NCI-H2081 treated with DMSO at 0.1 percent for 48 hours (cell line): ENCODE data around the gene KAZALD1.
A peak's percentile ranks its signal among the peaks of the same experiment; 100 is the strongest.
"Not testable (repeated sequence)": the region's sequence is repeated elsewhere in the genome, so short reads cannot be mapped to it uniquely, and the experiment has no call there.

Experiments used
- DNase-seq: peaks from one replicate; lab custom pipeline; 2025; lab: John Stamatoyannopoulos, UW

The KAZALD1 gene

DNA sequence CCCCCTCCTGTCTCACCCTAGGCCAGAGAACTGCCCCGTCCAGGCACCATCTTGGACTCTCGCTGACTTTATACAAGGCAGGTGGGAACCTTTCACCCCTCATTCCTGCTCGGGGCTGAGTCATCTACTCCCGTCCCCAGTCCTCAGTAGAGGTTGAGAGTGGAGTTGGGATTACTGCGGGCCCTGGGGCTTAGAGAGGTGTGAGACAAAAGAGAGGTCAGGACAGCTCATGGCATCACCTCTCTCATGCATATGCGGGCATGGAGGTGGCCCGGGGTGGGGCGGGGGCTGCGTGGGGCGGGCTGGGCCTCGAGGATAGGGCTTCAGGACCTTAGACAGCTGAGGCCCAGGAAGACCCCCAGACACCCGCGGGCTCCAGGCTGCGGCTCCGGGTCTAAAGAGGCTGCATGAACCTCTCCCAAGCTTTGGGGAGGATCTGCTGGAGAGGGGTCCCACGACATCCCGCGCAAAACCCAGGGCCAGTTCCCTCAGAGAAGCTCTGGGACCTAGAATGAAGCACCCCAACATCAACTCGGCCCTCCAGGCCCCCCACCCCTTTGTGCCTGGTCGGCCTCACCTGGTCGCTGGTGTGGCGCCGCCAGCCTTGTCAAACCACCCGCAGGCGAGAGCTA lies 31.2 kb upstream of the KAZALD1 start:
- no peak for DNase-seq

DNA sequence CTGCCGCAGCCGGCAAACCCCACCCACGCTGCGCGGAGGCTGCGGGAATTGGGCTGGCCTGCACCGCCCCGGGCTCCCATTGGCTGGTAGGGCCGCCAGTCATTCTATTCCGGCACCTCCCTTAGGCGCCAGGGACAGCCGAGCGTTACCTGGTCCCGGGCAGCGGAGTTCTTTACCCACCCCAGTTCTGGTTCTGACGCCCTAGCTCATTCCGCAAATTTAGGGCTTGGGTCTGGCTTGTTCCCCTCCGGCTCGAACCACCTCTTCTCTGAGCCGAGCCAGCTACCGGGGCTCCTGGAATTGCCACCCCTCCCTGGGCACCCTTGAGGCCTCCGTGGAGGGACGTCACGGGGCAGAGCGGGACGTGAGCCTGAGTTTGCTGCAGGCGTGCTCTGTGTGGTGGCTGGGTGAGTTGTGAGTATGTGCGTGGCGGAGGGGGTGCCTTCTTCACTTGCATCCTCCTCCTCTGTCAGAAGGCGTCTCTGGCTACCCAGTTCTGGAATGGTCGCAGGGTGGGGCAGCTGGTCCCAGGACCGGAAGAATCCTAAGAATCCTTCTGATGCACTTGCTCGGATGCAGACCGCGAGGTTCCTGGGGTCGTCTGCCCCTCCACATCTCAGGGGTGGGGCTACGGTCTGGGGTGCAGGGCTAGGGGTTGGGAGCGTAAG lies 30.5 kb upstream of the KAZALD1 start, which contains the start of the genes PDZD7 and SFXN3:
PDZD7 (minus strand) TSS at position 2 of the 668 bp plus-strand sequence. CDS start 910 bp downstream, outside the sequence.
SFXN3 (plus strand) TSS at position 107 of the 668 bp plus-strand sequence. CDS start 3,461 bp downstream, outside the sequence.
- peak; percentile 1 for DNase-seq

DNA sequence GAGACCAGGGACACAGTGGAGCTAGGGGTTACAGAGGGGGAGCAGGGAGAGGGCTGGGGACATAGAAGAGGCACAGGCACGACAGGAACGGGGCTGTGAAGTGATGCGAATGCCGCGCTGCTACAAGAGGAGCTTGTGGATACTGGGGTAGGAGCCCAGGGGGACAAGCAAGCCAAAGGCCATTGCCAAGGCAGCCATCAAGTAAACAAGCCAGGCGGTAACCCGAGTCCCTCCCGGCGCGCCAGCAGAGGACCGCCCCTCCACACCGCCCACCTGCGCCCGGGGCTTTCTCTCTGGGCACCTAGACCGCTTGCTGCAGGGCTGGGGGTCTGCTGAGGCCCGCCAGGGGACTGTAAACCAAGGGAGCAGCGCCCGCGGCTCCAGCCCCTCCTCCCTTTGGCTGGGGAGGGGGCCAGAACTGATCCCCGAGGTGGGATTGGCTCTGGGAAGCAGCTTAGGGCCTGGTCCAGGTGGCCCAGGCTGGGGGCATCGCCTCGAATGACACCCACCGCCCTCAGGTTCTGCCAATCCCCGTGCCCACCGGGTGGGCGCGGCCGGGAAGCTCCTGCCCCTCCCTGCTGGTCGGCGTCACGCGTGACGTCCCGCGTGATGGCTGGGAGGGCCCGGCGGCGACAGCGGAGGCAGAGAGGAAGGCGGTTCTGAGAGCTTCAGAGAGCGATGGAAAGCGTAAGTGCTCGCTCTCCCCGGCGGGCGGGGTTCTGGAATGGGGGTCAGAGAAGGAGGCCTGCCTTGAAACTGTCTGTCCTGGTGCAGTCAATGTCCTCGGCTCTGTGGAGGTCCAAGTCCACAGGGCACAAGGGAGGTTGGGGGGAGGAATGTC lies 29.8 kb upstream of the KAZALD1 start:
- no peak for DNase-seq

DNA sequence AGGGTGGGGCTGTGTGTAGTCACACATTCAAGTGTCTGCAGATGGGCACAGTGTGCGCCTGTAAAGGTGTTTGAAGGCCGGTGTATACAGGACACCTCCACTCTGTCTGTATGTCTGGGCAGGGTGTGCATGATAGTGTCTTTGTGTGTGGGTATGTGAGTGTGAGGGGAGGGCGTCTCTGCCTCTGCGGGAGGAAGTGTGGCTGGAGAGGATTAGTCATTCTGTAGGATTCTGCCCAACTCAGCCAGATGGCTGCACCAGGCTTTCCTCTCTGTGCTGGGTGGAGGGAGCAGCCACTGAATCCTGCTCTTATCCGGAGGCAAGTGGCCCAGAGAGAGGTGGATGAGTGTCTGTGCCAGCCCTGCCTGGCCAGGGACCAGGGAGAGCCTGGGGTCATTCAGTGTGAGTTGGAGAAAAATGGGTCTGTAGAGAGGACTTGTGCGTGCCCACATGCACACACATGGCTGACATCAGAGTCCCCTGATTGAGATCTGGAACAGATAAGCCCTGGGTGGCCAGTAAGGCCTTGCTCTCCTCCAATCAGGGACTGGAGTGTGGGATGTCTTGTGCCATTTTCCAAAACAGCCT lies 29.1 kb upstream of the KAZALD1 start:
- DNase-seq: no peak

DNA sequence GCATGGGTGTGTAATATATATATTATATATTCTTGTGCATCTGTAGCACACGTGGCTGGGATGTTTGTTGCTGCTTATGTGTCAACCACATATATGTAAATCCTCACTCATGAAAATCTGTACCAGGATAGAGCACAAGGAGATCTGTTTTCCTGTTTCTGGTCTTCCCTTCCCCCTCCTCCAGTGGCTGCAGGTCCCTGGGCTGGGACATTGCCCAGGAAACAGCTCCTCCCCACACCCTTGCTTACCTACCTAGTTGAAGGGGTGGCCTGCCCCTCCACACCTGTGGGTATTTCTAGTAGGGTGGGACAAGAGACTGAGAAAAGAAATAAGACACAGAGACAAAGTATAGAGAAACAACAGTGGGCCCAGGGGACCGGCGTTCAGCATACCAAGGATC lies 28.5 kb upstream of the KAZALD1 start:
- DNase-seq: no peak

DNA sequence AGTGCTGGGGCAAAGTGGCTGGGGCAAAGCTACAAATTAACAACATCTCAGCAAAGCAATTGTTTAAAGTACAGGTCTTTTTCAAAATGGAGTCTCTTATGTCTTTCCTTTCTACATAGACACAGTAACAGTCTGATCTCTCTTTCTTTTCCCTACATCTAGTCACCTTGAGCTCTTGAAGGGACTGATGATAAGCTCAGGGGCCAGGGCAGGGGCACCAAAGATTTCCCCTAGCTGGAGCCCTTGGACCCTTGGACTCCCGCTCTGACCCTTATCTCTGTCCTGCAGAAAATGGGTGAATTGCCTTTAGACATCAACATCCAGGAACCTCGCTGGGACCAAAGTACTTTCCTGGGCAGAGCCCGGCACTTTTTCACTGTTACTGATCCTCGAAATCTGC lies 27.4 kb upstream of the KAZALD1 start:
- DNase-seq: not testable (repeated sequence)

DNA sequence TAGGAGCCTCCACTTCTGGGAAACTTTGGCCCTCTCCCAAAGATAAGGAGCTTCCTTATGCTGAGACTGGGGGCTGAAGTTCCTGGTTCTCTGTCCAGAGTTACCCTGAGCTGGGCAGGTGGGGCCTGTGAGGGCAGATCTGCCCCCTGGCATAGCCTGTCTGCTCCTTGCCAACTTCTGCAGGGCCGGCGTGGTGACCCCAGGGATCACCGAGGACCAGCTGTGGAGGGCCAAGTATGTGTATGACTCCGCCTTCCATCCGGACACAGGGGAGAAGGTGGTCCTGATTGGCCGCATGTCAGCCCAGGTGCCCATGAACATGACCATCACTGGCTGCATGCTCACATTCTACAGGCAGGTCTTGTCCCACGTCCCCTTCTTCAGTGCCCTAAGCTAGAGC lies 26.5 kb upstream of the KAZALD1 start:
- no peak for DNase-seq

DNA sequence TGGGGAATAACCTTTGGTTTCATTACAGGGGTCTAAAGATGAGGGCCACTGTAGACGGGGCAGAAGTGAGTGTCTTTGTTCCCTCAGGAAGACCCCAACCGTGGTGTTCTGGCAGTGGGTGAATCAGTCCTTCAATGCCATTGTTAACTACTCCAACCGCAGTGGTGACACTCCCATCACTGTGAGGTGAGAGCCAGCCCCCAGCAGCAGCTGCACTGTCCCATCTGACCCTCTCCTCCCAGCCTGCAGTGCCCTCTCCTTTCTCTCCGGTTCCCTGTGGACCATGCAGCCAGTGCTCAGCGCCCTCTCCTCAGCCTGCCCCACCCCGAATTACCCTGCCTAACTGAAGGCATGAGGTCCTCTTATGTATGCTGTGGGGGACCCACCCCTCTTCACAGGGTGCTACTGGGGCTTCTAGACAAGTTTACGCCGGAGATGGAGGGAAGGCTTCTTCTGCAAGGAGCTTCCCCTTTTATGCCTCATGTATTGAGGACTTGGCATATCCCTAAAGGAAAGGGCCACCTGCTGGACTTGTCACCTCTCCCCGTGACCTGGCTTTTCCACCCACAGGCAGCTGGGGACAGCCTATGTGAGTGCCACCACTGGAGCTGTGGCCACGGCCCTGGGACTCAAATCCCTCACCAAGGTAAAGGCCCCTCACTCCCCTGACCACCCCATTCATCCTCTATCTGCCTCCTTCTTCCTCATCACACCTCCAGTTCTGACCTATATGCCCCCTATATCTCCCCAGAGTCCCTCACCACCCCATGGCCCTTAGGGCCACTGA lies 25.7 kb upstream of the KAZALD1 start:
- DNase-seq: no peak

DNA sequence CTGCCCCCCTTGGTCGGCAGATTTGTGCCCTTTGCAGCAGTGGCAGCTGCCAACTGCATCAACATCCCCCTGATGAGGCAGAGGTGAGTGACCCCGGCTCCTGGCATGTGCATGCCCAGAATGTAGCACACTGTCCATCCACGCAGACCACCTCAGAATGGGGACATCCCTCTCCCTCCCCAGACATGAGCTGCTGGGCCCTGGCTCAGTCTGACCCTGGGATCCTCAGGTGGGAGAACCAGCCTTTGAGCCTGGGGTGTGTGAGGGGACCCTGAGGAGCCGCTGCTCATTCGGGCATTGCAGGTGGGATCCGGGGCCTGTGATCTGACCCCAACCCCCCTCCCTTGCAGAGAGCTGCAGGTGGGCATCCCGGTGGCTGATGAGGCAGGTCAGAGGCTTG lies 25.1 kb upstream of the KAZALD1 start:
- DNase-seq: no peak

DNA sequence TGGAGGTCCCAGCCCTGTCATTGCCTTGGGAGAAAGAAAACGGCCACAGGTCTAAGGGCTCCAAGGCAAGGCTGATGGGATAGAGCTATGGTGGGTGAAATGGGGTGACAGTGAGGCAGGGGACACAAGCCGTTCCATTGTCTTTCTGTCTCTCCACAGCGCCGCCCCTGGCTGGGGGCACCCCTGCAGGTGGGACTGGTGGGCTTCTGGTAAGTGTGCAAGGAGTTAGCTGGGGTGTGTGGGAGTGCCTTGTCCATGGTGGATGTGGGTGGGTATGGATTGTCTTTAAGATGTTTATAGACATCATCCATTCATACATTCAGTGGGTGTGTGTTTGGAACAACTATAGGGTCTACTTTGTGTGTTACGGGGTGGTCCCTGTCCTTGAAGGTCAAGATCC lies 23.3 kb upstream of the KAZALD1 start:
- DNase-seq: no peak

DNA sequence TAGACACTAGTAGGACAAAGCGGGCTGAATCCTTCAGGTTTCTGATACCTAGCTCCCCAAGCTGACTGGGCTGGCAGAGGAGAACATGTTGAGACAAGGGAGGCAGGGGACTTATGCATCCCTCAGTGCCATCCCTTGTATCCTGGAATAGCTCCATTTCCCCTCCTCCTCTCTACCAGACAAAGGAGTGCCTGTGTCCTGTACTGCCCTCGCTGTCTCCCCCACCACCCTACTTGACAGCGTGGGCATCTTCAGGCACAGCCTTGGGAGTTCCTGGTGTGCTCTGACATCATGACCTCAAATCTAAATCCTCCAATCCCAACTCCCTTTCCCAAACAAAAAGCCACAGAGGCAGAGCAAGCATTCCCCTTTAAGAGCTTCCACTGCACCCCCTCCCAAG lies 21.7 kb upstream of the KAZALD1 start:
- DNase-seq: no peak

DNA sequence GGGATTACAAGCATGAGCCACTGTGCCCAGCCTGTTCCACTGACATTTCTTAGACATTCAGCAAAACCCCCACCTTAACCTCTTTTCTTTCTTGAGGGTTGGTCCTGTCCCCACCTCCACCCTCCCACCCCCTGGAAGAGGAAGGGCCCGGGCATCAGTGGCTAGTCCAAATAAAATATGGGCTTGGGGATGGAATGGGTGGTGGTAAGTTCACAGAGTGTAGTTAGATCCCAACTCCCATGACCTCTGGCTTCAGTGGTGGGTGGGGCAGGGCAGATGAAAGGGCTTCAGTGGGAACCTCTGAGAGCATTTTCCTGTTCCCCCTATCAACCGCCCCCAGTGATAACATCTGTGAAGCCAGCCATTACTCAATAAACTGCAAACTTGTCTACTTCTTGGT lies 20.9 kb upstream of the KAZALD1 start:
- no peak for DNase-seq

DNA sequence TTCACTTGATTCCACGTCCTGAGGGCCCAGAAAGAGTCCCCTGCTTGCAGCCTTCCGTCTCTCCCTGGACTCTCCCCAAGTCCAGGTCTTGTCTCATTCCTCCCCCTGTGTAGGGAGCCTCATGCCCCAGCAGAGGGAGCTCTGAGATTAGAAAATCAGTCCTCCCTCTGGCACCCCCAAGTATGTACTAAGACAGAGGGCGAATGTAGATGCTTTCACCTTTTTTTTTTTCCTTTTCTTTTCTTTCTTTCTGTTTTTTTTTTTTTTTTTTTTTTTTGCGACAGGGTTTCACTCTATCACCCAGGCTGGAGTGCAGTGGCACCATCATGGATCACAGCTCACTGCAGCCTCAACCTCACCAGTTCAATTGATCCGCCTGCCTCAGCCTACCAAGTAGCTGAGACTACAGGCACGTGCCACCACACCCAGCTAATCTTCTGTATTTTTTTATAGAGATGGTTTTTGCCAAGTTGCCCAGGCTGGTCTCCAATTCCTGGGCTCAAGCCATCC lies 20.5 kb upstream of the KAZALD1 start:
- DNase-seq: no peak

DNA sequence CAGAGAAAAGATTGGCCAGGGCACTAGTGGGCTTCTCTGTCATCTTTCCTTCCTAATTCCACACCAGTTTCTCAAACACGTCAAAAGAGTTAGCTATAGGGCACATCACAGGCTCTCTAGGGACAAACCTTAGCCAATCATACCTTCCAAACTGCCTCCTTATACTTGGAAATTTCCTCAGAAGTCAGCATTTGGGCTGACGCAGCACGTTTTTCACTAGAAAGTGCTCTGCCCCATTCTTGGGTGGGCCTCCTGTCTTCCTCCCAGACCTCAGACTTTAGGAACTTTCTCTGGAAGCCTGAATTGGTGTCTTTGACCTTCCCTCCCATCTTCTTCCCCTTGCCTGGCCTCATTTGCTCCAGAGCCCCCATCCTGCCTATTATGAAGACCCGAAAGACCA lies 19.7 kb upstream of the KAZALD1 start:
- DNase-seq: no peak

DNA sequence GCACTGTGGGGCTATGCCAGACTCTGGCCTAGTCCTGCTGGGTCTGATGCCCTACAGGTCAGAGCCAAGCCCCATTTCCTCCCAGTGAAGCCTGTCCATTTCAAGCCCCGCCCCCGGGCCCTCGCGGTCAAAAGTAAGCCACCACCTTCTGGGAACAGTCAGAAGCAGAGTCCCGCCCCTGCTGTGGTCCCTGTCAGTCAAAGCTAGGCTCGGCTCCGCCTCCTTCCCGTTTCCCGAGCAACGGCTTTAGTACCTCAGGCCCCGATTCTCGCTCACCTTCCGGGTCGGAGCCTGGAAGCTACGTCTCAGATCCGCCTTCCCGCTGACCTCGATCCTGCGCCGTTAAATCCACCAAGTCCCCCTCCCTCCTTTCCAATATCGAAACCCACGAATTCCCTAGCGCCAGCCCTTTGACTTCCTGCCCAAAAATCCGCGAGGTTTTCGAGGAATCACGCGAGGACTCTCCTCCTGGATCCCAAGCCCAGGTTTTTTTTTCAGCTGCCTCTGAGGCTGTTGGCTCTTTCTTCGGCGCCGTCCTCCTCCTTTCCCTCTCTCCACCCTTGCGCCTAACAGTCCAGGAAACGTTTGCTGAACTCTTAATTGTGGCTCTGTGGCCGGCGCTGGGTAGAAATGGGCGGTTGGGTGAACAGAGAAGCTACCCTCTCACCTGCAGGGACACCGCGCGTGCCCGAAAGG lies 19.0 kb upstream of the KAZALD1 start:
- DNase-seq: peak; percentile 23

DNA sequence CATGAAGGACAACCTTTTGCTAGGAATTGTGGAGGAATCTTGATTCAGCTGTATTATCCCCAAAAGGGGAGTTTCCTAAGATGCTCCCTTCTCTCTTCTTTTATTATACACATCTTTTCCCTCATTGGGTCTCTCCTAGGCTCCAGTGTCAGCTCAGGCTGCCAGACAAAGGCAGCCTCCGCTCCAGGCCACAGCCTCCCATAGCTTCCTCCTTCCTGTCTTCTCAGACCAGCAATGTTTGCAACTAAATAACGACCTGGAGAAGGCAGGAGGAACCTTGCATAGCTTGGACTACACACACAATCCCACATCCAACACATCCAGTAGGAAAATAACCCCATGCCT lies 18.5 kb upstream of the KAZALD1 start:
- DNase-seq: no peak

DNA sequence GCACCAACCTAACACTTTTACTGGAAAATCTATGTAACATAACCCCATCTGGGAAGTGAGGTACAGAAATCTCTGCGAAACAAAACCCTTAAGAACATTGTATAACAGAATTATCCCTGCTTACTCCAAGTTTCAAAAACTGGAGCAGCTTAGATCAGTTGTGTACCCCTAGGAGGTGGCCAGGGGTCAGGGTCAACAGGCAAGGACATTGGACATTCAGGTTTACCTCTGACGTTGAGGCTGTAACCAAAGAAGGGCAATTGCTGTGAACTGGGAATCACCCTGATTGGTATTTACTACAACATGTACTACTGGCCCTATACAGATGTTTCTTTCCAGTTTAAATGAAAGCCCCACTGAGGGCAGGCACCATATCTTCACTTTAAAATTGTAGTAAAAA lies 17.7 kb upstream of the KAZALD1 start:
- DNase-seq: no peak

DNA sequence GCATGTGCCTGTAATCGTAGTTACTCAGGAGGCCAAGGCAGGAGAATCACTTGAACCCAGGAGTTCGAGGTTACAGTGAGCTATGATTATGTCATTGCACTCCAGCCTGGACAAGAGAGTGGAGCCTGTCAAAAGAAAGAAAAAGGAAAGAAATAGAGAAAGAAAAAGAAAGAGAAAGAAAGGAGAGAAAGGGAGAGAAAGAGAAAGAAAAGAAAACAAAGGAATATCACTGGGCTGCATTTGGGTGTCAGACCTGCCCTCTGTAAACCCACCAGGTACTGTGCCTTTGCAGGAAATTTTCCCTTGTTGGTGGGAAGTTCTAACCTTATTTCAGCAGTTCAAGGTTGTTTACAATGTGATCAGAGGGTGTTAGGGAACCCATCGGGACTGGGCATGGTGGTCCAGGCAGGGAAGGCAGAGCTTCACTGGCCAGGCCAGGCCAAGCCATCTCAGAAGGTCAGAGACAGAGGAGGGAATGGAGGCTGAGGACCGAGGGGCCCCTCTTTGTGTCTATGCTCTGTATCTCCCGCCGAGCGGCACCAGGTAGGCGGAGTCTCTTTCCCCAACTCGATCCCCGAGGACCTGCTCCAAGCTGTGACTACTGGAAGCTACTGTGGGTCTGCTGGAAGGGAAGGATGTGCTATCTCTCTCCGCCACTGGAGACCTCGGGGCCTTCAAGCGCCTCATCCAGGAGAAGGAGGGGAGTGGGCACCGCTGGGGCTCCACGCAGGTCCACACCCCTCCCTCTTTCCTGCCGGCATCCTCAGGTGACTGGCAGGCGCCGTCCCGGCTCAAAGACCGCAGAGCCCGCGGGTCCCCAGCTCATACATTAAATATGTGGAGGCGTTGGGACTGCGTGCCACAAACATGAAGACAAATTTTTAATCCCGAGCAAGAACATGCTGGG lies 15.2 kb upstream of the KAZALD1 start:
- DNase-seq: no peak

DNA sequence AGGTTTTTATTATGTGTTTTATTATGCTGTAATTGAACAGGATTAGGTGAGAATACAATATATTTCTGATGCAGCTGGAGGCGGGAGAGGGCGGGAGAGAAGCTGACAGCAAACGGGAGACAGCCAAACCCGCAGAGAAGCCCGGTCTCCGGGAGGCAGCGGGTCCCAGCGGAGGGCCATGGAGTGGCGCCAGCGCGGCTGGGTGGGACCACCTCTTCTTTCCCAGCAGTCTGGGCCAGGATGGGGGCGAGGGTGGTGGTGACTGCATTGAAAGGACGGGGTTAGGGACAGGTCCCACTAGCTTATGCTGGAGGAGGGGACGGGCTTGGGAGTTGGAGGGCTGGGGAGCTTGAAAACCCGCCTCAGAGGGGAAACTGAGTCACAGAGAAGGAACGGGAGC lies 14.5 kb upstream of the KAZALD1 start:
- DNase-seq: no peak
